ENCODE results near the gene ALKBH1.
"Not testable (repeated sequence)": the region's sequence is repeated elsewhere in the genome, so short reads cannot be mapped to it uniquely, and the experiment has no call there.

ALKBH1 gene

DNA sequence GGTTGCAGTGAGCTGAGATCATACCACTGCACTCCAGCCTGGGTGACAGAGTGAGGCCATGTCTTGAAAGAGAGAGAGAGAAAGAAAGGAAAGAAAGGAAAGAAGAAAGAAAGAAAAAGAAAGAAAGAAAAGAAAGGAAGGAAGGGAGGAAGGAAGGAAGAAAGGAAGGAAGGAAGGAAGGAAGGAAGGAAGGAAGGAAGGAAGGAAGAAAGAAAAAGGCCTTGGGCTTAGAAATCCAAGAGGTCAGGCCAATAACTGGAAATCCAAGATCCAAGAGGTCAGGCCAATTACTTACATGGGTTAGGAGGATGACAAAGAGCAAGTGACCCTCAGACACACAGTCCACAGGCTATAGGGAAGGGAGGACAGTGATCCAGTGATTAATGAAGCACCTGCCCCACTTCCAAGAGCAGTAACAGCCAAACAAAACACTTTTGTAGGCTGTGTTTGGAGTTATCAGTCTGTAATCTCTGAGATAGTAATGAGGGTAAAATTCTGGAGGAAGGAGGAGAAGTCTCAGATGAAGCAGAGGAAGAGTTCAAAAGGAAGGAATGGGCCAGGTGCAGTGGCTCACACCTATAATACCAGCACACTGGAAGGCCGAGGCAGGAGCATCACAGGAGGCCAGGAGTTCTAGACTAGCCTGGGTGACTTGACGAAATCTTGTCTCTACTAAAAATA lies 59.2 kb downstream of the ALKBH1 start:
- Mint-ChIP-seq H3K4me3 (no peak overlapping the region), H3K27me3 (no peaks in the 10 kb centered on the region), H3K27ac (no peak overlapping the region), H3K9me3 (ENCODE audit: low read depth) (no peaks in the 10 kb centered on the region), H3K36me3 (no peaks in the 10 kb centered on the region), H3K4me1 (ENCODE audit: low read depth) (no peaks in the 10 kb centered on the region)

DNA sequence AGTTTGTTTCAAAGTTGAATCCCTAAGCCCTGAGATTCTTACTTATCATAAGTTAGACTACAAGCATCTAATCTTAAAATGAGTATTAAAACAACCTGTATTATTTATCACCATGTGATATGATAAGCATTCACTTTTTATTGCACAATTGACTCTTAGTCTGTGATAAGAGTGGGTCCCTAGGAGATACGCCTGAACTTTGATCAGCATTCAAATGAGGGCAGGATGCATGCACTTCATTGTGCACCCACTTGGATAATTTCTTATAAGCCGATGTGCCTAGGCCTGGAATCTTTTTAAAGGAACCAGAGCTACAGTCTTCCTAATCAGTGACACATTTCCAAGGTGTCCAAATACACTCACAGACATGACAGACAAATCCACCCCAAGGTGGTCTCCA lies 60.0 kb downstream of the ALKBH1 start:
- Mint-ChIP-seq H3K36me3 (no peaks in the 10 kb centered on the region), H3K9me3 (ENCODE audit: low read depth) (no peaks in the 10 kb centered on the region), H3K4me1 (ENCODE audit: low read depth) (no peaks in the 10 kb centered on the region), H3K27me3 (no peaks in the 10 kb centered on the region), H3K4me3 (no peak overlapping the region), H3K27ac (no peak overlapping the region)

DNA sequence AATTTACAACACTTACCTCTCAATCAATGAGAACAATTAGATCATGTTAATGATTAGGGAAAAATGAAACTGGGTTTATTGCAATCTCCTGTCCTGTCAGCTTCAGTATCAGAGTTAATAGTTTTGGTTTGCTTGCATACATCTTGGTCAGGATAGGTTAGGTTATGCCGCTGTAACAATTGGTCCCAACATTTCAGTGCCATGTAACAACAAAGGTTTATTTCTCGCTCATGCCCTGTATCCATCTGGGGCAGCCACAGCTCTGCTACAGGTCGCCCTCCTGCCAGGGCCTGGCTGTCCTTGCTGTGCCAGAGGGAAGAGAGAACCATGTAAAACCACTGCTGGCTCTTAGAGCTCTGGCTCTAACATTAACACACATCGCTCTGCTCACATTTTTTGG lies 60.9 kb downstream of the ALKBH1 start:
- Mint-ChIP-seq H3K27me3 (no peaks in the 10 kb centered on the region), H3K9me3 (ENCODE audit: low read depth) (no peaks in the 10 kb centered on the region), H3K36me3 (no peaks in the 10 kb centered on the region), H3K4me3 (no peak overlapping the region), H3K4me1 (ENCODE audit: low read depth) (peaks cover 6% of the 10 kb centered on the region), H3K27ac (no peak overlapping the region)

DNA sequence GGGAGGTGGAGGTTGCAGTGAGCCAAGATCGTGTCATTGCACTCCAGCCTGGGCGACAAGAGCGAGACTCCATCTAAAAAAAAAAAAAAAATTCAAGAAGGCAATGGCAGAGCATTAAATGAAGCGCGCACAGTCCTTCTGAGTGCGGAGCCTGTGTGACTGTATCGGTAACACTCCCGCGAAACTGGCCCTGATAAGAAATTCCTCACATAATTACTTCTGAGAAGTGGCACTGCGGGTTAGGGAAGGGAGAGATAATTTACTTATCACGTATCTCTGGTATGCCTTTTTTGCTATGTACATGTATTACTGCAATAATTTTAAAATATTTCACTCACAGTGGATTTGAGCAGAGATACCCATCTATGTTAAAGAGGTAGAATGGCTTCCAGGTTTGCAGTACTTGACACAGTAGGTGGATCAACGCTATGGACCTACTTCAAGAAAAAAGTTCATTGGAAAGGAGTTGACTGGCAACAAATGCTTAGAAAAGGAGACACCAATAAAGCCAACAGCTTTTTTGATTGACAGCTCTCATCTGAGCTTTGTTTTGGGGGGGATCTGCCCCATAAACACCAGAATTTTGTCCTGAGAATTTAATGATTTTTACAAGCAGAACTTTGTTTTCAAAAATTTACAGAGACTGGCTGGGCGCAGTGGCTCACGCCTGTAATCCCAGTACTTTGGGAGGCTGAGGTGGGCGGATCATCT lies 62.1 kb downstream of the ALKBH1 start:
- no peak overlapping the region for H3K4me3 Mint-ChIP-seq
- H3K27me3 Mint-ChIP-seq, result no peaks in the 10 kb centered on the region
- H3K27ac Mint-ChIP-seq, result no peak overlapping the region
- H3K9me3 Mint-ChIP-seq (ENCODE audit: low read depth), result no peaks in the 10 kb centered on the region
- no peaks in the 10 kb centered on the region for H3K36me3 Mint-ChIP-seq
- peaks cover 16% of the 10 kb centered on the region for H3K4me1 Mint-ChIP-seq (ENCODE audit: low read depth)

DNA sequence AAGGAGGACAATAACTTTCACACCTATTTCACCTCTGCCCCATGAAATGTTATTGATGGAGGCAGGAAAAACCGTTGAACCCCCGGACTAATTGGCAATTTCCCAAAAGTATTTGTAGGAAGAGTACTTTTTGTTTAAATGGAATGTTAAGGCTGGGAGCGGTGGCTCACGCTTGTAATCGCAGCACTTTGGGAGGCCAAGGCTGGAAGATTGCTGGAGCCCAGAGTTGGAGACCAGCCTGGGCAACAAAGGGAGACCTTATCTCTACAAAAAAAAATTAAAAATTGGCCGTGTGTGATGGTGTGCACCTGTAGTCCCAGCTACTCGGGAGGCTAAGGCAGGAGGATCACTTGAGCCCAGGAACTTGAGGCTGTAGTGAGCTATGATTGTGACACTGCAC lies 65.4 kb downstream of the ALKBH1 start:
- H3K27me3 Mint-ChIP-seq, result no peaks in the 10 kb centered on the region
- peak overlapping the region; percentile 90 for H3K27ac Mint-ChIP-seq
- no peaks in the 10 kb centered on the region for H3K36me3 Mint-ChIP-seq

DNA sequence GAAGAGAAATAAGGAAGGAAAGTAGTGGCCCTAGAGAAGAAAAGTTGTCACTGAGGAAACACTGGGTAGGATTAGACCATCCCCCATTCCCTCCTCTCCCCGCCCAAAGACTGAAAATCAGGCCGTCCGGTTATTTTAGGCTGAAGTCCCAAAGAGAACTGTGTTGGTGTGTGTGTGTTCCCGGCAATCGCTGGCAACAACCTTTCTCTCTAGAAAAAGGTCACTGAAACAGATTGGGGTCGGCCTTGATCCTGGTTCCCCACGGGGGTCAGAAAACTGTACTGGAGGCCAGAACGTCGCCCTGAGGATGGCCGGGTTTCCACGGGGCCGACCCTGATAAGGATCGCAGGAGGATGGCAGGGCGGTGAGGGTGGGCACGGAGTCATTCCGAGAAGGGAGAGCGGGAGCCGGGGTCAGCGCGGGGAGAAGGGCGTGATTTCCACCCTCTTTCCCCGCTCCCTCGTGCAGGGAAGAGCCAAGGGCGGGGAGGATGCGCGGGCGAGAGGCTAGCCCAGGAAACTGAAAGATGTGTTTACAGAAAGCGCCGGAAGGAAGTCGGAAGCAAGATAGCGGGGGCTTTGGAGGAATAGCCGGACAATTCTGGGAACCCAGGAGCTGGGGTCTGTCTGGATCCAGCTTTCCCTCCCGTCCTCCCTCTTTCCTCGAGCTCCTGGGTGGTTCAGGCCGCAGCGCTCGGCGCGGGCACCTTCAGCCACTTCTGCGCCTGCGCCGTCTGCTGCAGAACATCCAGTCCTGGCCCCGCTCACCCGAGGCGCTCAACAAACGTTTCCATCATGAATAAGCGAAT lies 66.1 kb downstream of the ALKBH1 start:
- H3K27ac Mint-ChIP-seq, result peak overlapping the region; percentile 90
- peaks cover 16% of the 10 kb centered on the region for H3K4me1 Mint-ChIP-seq (ENCODE audit: low read depth)
- H3K27me3 Mint-ChIP-seq, result no peaks in the 10 kb centered on the region
- no peaks in the 10 kb centered on the region for H3K9me3 Mint-ChIP-seq (ENCODE audit: low read depth)
- H3K36me3 Mint-ChIP-seq, result no peaks in the 10 kb centered on the region
- H3K4me3 Mint-ChIP-seq, result peak overlapping the region; percentile 84

More for the DNA sequence above, 65.4 kb downstream of the ALKBH1 start:
- peak overlapping the region; percentile 84 for H3K4me3 Mint-ChIP-seq
- H3K9me3 Mint-ChIP-seq (ENCODE audit: low read depth), result no peaks in the 10 kb centered on the region
- peaks cover 16% of the 10 kb centered on the region for H3K4me1 Mint-ChIP-seq (ENCODE audit: low read depth)

DNA sequence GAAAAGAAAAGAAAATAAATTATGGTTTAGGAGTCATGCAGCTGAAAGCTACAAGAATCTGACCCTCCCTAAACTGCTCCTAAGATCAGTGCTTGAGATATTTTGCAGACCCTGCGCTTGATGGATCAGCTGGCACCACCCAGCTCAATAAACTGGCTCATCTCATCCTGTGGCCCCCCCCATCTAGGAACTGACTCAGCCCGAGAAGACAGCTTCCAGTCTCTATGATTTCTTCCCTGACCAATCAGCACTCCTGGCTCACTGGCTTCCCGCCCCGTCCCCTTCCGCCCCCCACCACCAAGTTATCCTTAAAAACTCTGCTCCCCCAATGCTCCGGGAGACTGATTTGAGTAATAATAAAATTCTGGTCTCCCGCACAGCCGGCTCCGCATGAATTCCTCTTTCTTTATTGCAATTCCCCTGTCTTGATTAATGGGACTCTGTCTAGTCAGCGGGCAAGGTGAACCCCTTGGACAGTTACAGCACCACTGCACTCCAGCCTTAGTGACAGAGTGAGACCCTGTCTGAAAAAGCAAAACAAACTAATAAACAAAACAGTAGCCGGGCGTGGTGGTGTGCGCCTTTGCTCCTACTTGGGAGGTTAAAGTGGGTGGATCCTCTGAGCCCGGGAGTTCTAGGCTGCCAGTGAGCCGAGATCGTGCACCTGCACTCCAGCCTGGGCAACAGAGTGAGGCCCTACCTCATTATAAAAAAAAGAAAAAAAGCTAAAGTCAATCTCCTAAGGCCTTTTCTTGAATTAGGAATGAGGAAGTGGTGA lies 66.9 kb downstream of the ALKBH1 start:
- H3K4me3 Mint-ChIP-seq, result peak overlapping the region; percentile 84
- no peaks in the 10 kb centered on the region for H3K27me3 Mint-ChIP-seq
- H3K4me1 Mint-ChIP-seq (ENCODE audit: low read depth), result peaks cover 16% of the 10 kb centered on the region
- no peaks in the 10 kb centered on the region for H3K36me3 Mint-ChIP-seq
- H3K9me3 Mint-ChIP-seq (ENCODE audit: low read depth), result no peaks in the 10 kb centered on the region
- H3K27ac Mint-ChIP-seq, result peak overlapping the region; percentile 90

DNA sequence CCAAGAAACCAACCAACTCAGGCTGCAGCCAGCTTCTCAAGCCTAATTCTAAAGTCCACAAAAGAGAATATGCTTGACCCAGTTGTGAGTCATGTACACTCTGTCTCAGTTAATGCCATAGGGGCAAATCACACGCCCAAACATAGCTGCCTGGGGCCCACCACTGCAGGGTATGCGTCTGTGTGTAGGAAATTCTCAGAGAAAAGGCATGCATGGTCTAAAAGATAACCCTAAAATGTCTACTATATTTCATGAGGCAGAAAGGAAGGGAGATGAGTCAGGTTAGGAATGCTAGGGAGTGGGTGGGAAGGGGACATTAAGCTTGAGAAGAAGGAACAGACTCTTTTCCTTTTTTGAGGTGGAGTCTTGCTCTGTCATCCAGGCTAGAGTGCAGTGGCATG lies 69.1 kb downstream of the ALKBH1 start:
- H3K27me3 Mint-ChIP-seq, result no peaks in the 10 kb centered on the region

DNA sequence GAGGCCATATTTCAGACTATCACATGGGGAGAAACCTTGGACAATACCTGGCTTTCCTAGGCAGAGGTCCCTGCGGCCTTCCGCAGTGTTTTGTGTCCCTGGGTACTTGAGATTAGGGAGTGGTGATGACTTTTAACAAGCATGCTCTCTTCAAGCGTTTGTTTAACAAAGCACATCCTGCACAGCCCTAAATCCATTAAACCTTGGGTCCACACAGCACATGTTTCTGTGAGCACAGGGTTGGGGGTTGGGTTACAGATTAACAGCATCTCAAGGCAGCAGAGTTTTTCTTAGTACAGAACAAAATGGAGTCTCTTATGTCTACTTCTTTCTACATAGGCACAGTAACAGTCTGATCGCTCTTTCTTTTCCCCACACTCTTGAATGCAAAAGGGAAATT lies 72.0 kb downstream of the ALKBH1 start:
- not testable (repeated sequence) for H3K4me3 Mint-ChIP-seq; H3K27me3 Mint-ChIP-seq; H3K27ac Mint-ChIP-seq; H3K4me1 Mint-ChIP-seq (ENCODE audit: low read depth); H3K36me3 Mint-ChIP-seq; H3K9me3 Mint-ChIP-seq (ENCODE audit: low read depth)

More for the DNA sequence above, 69.1 kb downstream of the ALKBH1 start:
- Mint-ChIP-seq H3K4me3 (no peak overlapping the region), H3K36me3 (no peaks in the 10 kb centered on the region), H3K27ac (no peak overlapping the region), H3K4me1 (ENCODE audit: low read depth) (peaks cover 16% of the 10 kb centered on the region), H3K9me3 (ENCODE audit: low read depth) (no peaks in the 10 kb centered on the region)

DNA sequence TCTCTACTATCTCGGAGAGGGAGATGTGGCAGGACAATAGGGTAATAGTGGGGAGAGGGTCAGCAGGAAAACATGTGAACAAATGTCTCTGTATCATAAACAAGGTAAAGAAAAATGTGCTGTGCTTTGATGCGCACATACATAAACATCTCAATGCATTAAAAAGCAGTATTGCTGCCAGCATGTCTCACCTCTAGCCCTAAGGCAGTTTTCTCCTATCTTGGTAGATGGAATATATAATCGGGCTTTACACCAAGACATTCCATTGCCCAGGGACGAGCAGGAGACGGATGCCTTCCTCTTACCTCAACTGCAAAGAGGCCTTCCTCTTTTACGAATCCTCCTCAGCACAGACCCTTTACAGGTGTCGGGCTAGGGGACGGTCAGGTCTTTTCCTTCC lies 72.4 kb downstream of the ALKBH1 start:
- not testable (repeated sequence) for H3K36me3 Mint-ChIP-seq; H3K4me3 Mint-ChIP-seq; H3K27me3 Mint-ChIP-seq; H3K9me3 Mint-ChIP-seq (ENCODE audit: low read depth); H3K4me1 Mint-ChIP-seq (ENCODE audit: low read depth); H3K27ac Mint-ChIP-seq

DNA sequence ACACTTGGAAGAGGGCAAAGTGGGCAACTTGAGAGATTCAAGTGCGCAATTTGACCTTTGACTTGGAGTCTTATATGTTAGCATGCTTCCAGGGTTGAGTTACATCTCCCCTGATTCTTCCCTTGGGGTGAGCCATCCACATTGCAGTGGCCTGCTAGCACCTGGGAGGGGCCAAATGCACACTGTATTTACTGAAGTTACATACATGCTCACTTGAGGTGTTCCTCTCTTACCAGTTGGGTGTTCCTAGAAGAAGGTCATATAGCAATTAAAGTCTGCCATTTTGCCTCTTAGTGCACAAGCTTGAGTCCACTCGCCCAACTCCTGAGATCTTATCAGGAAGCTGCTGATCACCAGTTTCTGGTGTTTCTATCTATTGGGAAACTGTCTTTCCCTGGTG lies 77.7 kb downstream of the ALKBH1 start:
- Mint-ChIP-seq H3K4me3 (no peak overlapping the region), H3K27ac (no peak overlapping the region), H3K9me3 (ENCODE audit: low read depth) (peaks cover 4% of the 10 kb centered on the region), H3K4me1 (ENCODE audit: low read depth) (peaks cover 3% of the 10 kb centered on the region), H3K27me3 (no peaks in the 10 kb centered on the region), H3K36me3 (no peaks in the 10 kb centered on the region)

DNA sequence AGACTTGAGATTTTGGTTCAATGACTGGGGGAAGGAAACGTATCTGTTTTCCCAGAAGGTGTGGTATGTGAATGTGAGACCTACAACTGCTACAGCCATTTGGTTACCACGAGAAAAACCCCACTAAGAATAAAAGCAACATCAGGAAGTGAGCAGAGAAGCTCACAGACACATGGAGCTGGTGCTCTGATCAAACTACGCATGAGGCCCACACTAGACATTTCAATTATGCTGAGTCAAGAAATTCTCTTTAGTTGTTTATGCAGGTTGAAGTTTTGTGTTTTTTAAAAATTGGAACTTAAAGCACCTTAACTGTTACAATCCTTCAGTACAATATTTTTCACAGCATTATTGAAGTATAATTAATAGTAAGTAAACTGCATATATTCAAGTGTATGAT lies 82.5 kb downstream of the ALKBH1 start:
- H3K4me3 Mint-ChIP-seq, result no peak overlapping the region
- peaks cover 5% of the 10 kb centered on the region for H3K4me1 Mint-ChIP-seq (ENCODE audit: low read depth)
- no peaks in the 10 kb centered on the region for H3K36me3 Mint-ChIP-seq
- peak overlapping the region; percentile 12 for H3K27ac Mint-ChIP-seq
- peaks cover 4% of the 10 kb centered on the region for H3K9me3 Mint-ChIP-seq (ENCODE audit: low read depth)
- no peaks in the 10 kb centered on the region for H3K27me3 Mint-ChIP-seq

DNA sequence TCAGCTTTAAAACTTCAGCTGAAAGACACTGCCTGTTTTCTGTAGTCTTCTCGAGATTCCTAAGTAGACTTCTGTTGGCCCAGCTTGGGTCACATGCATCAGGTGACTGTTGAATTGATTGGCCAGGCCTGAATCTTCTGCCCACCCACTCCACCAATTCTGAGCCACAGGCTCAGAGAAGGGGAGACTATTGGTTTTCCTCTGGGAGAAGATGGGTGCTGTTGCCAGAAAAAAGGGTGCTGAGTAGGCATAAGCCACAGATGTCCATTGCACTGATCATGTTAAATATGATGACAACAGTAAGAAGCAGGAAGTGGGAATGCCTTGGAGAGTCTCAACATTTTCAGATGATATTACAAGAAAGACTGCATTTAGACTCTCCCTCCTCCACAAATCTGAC lies 84.6 kb downstream of the ALKBH1 start:
- no peaks in the 10 kb centered on the region for H3K36me3 Mint-ChIP-seq
- no peaks in the 10 kb centered on the region for H3K9me3 Mint-ChIP-seq (ENCODE audit: low read depth)
- H3K4me1 Mint-ChIP-seq (ENCODE audit: low read depth), result peaks cover 5% of the 10 kb centered on the region
- H3K27me3 Mint-ChIP-seq, result no peaks in the 10 kb centered on the region
- H3K4me3 Mint-ChIP-seq, result no peak overlapping the region
- H3K27ac Mint-ChIP-seq, result no peak overlapping the region
